Measurements from ENCODE around the gene MAML3.

MAML3 gene

GRCh38 chr4:139773560-139774318, 380.2 kb downstream of the MAML3 start:
- Histone ChIP-seq H3K27me3 (ENCODE audit: insufficient read depth, low read length) (no peaks in the 10 kb centered on the region), H3K4me1 (ENCODE audit: insufficient read depth, low read length, severe bottlenecking) (no peaks in the 10 kb centered on the region), H3K27ac (ENCODE audit: low read depth, low read length, poor library complexity, severe bottlenecking) (no peak overlapping the region), H2AFZ (ENCODE audit: low read length) (no peak overlapping the region), H3K9ac (ENCODE audit: low read length) (no peak overlapping the region), H3F3A (ENCODE audit: insufficient read depth, low read length) (no peaks in the 10 kb centered on the region), H3K36me3 (ENCODE audit: insufficient read depth, low read length) (no peaks in the 10 kb centered on the region), H3K4me2 (ENCODE audit: low read length) (no peak overlapping the region), H3K9me3 (ENCODE audit: low read length) (no peaks in the 10 kb centered on the region), H3K79me2 (ENCODE audit: insufficient read depth, low read length) (no peaks in the 10 kb centered on the region), H3K4me3 (ENCODE audit: low read depth, low read length, poor library complexity, severe bottlenecking) (no peak overlapping the region), H4K20me1 (ENCODE audit: insufficient read depth, low read length) (no peaks in the 10 kb centered on the region), H3K9me2 (ENCODE audit: low read depth, low read length) (no peaks in the 10 kb centered on the region)
- TF ChIP-seq EZH2 (IDR thresholded peaks at IDR 0.05; ENCODE audit: borderline replicate concordance, low read length) (no peak), CTCF (IDR thresholded peaks at IDR 0.05; ENCODE audit: low read length) (no peak)

GRCh38 chr4:139770361-139770760, 383.6 kb downstream of the MAML3 start:
- no peaks in the 10 kb centered on the region for H3F3A ChIP-seq (ENCODE audit: insufficient read depth, low read length)
- H3K36me3 ChIP-seq (ENCODE audit: insufficient read depth, low read length) = no peaks in the 10 kb centered on the region
- H2AFZ ChIP-seq (ENCODE audit: low read length) = no peak overlapping the region
- H3K4me3 ChIP-seq (ENCODE audit: low read depth, low read length, poor library complexity, severe bottlenecking) = no peak overlapping the region
- no peaks in the 10 kb centered on the region for H3K4me1 ChIP-seq (ENCODE audit: insufficient read depth, low read length, severe bottlenecking)
- TF ChIP-seq EZH2 (IDR thresholded peaks at IDR 0.05; ENCODE audit: borderline replicate concordance, low read length) (no peak), CTCF (IDR thresholded peaks at IDR 0.05; ENCODE audit: low read length) (no peak)
- no peak overlapping the region for H3K27ac ChIP-seq (ENCODE audit: low read depth, low read length, poor library complexity, severe bottlenecking)
- no peak overlapping the region for H3K9ac ChIP-seq (ENCODE audit: low read length)
- H3K4me2 ChIP-seq (ENCODE audit: low read length) = no peak overlapping the region
- no peaks in the 10 kb centered on the region for H3K9me3 ChIP-seq (ENCODE audit: low read length)
- no peaks in the 10 kb centered on the region for H4K20me1 ChIP-seq (ENCODE audit: insufficient read depth, low read length)
- no peaks in the 10 kb centered on the region for H3K79me2 ChIP-seq (ENCODE audit: insufficient read depth, low read length)
- no peaks in the 10 kb centered on the region for H3K27me3 ChIP-seq (ENCODE audit: insufficient read depth, low read length)
- H3K9me2 ChIP-seq (ENCODE audit: low read depth, low read length) = no peaks in the 10 kb centered on the region

GRCh38 chr4:139769364-139769763, 384.6 kb downstream of the MAML3 start:
- Histone ChIP-seq H4K20me1 (ENCODE audit: insufficient read depth, low read length) (no peaks in the 10 kb centered on the region), H3K9me3 (ENCODE audit: low read length) (no peaks in the 10 kb centered on the region), H3K9me2 (ENCODE audit: low read depth, low read length) (no peaks in the 10 kb centered on the region), H2AFZ (ENCODE audit: low read length) (no peak overlapping the region), H3K4me1 (ENCODE audit: insufficient read depth, low read length, severe bottlenecking) (no peaks in the 10 kb centered on the region), H3K4me2 (ENCODE audit: low read length) (no peak overlapping the region), H3K4me3 (ENCODE audit: low read depth, low read length, poor library complexity, severe bottlenecking) (no peak overlapping the region), H3K79me2 (ENCODE audit: insufficient read depth, low read length) (no peaks in the 10 kb centered on the region), H3K36me3 (ENCODE audit: insufficient read depth, low read length) (no peaks in the 10 kb centered on the region), H3K27me3 (ENCODE audit: insufficient read depth, low read length) (no peaks in the 10 kb centered on the region), H3K27ac (ENCODE audit: low read depth, low read length, poor library complexity, severe bottlenecking) (no peak overlapping the region), H3F3A (ENCODE audit: insufficient read depth, low read length) (no peaks in the 10 kb centered on the region), H3K9ac (ENCODE audit: low read length) (no peak overlapping the region)
- TF ChIP-seq CTCF (IDR thresholded peaks at IDR 0.05; ENCODE audit: low read length) (no peak), EZH2 (IDR thresholded peaks at IDR 0.05; ENCODE audit: borderline replicate concordance, low read length) (no peak)
